NCI-H2029 treated with DMSO at 0.1 percent for 48 hours (cell line): ENCODE data around the gene ASCL5.
"Not testable (repeated sequence)": the region's sequence is repeated elsewhere in the genome, so short reads cannot be mapped to it uniquely, and the experiment has no call there.

Source experiments
- DNase-seq: peaks from one replicate; lab custom pipeline; 2025; lab: John Stamatoyannopoulos, UW

The ASCL5 gene

GRCh38 chr1:201126832-201127754, at the start of gene ASCL5:
TSS of gene ASCL5 (minus strand) at chr1:201127184. CDS start at chr1:201115372, 11,812 bp downstream.
- peak; percentile 21 for DNase-seq

- no peak for DNase-seq
Measured at GRCh38 chr1:201175820-201176500, 49.0 kb upstream of the ASCL5 start.

- no peak for DNase-seq
Measured at GRCh38 chr1:201173736-201174135, 46.8 kb upstream of the ASCL5 start.

- DNase-seq: no peak
Measured at GRCh38 chr1:201172999-201173610, 46.1 kb upstream of the ASCL5 start.

GRCh38 chr1:201172326-201172725, 45.3 kb upstream of the ASCL5 start:
- DNase-seq: no peak

- peak; percentile 43 for DNase-seq
Measured at GRCh38 chr1:201171063-201172036, 44.4 kb upstream of the ASCL5 start.

GRCh38 chr1:201170533-201171062, 43.6 kb upstream of the ASCL5 start:
- DNase-seq: peak; percentile 88

GRCh38 chr1:201169971-201170532, 43.1 kb upstream of the ASCL5 start:
- DNase-seq: no peak

- no peak for DNase-seq
Measured at GRCh38 chr1:201169203-201169602, 42.2 kb upstream of the ASCL5 start.

- peak; percentile 30 for DNase-seq
Measured at GRCh38 chr1:201167041-201167991, 40.3 kb upstream of the ASCL5 start.

- no peak for DNase-seq
Measured at GRCh38 chr1:201164645-201165044, 37.7 kb upstream of the ASCL5 start.

- no peak for DNase-seq
Measured at GRCh38 chr1:201163707-201164106, 36.7 kb upstream of the ASCL5 start.

- DNase-seq: not testable (repeated sequence)
Measured at GRCh38 chr1:201163036-201163435, 36.1 kb upstream of the ASCL5 start.

GRCh38 chr1:201157949-201158348, 31.0 kb upstream of the ASCL5 start:
- DNase-seq: no peak

- no peak for DNase-seq
Measured at GRCh38 chr1:201156819-201157218, 29.8 kb upstream of the ASCL5 start.

GRCh38 chr1:201156346-201156745, 29.4 kb upstream of the ASCL5 start:
- DNase-seq: no peak

GRCh38 chr1:201155354-201155753, 28.4 kb upstream of the ASCL5 start:
- no peak for DNase-seq

GRCh38 chr1:201154389-201155165, 27.6 kb upstream of the ASCL5 start, which contains the start of gene TMEM9:
TSS of gene TMEM9 (minus strand) at chr1:201154474. CDS start at chr1:201153923, 551 bp downstream.
- peak; percentile 86 for DNase-seq
